Astrocyte of the spinal cord (primary cell): ENCODE data around the gene RBFOX2.

ENCODE experiments used
- DNase-seq: peaks from one replicate; pipeline ENCODE4 v3.0.0; 2011; ENCODE audit warnings: low read depth, low spot score
- H3K4me3 ChIP-seq: 2 replicates; pipeline ENCODE4 v1.5.1; 2011; ENCODE audit warnings: low read depth, mild to moderate bottlenecking, low read length, moderate library complexity
- in situ Hi-C: cut with HindIII; loops from 2 replicates; pipeline ENCODE4 v1.10.0; 2017; ENCODE audit warnings: low sequenced_read_pairs
- TF ChIP-seq, protein P1 (sequence below): IDR thresholded peaks from 2 replicates; pipeline ENCODE4 v1.5.1; 2012; ENCODE audit warnings: low read depth, mild to moderate bottlenecking, low read length, inconsistent platforms

Gene RBFOX2

DNA sequence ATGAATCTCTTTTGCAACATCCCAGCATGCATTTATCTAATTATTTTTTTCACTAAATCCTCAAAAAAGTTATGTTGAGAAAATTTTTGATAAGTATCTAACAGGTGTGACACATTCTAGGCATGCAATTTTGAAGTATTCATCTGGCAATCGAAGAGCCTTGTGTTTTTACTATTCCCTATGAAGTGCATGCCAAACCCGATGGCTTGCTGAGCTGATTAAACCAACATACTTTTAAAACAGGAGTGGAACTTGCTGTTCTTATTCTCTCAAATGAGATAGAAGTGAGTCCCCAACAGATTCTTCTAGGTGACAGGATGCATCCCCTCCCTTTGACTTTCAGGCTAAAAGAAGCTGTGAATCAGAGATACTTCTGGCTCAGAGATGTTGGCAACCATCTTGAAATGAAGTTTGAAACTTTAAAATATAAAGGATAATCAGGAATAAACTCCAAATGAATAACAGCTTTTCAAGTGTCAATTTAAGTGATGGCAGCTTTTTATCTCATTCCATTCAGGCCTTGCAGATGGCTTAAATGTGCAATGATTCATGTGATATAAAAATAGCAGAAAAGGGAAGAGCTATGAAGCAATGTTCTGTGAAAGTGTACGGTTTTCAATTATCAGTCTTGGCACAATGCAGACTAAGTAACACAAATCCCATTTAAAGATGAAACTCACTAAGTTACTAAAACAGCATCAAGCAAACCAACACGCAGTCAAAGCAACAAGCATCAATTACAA, 243.3 kb downstream of the RBFOX2 start:
- H3K4me3 ChIP-seq: no peak overlapping the region
- TF ChIP-seq, protein P1, sequence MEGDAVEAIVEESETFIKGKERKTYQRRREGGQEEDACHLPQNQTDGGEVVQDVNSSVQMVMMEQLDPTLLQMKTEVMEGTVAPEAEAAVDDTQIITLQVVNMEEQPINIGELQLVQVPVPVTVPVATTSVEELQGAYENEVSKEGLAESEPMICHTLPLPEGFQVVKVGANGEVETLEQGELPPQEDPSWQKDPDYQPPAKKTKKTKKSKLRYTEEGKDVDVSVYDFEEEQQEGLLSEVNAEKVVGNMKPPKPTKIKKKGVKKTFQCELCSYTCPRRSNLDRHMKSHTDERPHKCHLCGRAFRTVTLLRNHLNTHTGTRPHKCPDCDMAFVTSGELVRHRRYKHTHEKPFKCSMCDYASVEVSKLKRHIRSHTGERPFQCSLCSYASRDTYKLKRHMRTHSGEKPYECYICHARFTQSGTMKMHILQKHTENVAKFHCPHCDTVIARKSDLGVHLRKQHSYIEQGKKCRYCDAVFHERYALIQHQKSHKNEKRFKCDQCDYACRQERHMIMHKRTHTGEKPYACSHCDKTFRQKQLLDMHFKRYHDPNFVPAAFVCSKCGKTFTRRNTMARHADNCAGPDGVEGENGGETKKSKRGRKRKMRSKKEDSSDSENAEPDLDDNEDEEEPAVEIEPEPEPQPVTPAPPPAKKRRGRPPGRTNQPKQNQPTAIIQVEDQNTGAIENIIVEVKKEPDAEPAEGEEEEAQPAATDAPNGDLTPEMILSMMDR: no peak
- DNase-seq: peak; percentile 30
- in situ Hi-C loops: no loop called here

DNA sequence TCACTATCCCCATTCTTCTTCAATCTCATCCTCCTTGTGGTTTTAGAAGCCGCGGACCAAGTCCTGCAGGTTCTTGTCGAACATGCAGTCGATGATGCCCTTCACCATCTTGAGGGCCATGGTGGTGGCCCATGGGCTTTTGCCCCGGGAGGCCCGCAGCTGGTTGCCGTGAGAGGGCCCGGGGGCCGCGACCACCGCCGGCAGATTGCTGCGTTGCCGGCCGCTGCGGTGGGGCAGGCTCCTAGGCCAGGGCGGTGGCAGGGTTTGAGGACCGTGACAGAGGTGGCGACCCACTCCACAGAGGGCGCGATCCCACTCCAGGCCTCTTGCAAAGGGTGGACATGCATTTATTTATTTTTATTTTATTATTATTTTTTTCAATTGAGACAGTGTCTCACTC, 244.0 kb downstream of the RBFOX2 start:
- in situ Hi-C loops: no loop called here
- TF ChIP-seq, protein P1: no peak
- no peak overlapping the region for H3K4me3 ChIP-seq
- no peak for DNase-seq

DNA sequence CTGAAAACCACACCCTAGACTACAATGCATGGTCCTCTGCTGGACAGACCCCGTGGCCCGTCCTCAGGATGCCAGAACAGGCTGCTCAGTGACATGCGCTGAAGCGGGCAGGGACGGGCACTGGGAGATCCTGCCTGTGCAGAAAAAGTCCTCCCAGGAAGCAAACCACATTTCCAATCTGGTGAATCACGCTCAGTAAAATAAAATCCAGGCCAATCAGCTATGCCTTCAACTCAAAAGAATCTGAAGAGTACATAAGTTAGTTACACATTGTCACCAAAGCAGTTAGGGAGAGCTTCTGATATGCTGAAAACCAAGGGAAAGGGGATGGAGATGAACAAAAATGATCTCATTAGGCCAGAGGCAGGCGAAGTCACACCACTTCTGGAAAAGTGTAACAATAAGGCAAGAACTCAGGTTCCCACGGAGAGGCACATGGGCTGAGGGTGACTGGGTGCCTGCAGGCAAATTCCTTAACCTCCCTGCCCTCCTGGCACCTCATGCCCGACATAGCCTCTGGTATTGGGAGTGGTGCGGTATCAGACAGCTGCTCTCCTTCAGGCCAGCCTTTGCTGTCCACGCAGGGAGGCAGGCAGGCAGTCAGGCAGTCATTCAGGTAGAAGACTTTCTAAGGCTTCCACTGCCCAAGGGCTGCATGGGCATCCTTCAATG, 244.5 kb downstream of the RBFOX2 start:
- peak; percentile 67 for DNase-seq
- in situ Hi-C loops: no loop called here
- H3K4me3 ChIP-seq: no peak overlapping the region
- TF ChIP-seq, protein P1: no peak

DNA sequence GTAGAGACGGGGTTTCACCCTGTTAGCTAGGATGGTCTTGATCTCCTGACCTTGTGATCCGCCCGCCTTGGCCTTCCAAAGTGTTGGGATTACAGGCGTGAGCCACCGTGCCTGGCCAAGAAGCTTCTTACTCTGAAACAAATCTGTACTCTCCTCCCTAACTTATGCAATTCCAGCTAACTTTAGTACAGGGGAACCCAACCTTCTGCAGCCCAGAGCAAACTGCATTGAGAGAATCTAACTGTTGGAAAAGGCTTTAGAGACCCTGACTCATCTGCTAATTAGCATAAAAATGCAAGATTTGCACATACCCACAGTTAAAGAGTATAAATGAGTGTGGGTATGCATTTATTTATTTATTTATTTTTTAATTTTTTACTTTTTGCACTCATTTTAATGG, 246.1 kb downstream of the RBFOX2 start:
- peak; percentile 24 for DNase-seq
- H3K4me3 ChIP-seq: no peak overlapping the region
- in situ Hi-C loops: no loop called here
- TF ChIP-seq, protein P1: no peak

DNA sequence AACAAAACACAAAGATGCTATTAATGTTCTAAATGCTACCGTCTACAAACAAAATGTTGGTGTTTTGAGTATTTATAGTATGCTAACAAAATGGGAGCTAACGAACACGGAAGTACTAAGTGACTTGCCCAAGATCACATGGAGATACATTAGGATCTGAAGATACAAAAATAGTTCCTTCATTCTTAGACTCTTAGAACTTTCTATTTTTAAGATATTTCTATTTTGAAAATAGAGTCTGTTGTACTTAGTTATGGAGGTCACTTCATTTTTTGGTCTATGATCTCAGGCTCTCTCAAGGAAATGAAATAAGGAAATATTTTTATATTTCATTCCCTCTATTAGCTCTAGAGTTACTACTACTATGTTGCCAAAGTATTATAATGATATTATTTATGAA, 246.7 kb downstream of the RBFOX2 start:
- in situ Hi-C loops: no loop called here
- no peak for DNase-seq
- TF ChIP-seq, protein P1: no peak

DNA sequence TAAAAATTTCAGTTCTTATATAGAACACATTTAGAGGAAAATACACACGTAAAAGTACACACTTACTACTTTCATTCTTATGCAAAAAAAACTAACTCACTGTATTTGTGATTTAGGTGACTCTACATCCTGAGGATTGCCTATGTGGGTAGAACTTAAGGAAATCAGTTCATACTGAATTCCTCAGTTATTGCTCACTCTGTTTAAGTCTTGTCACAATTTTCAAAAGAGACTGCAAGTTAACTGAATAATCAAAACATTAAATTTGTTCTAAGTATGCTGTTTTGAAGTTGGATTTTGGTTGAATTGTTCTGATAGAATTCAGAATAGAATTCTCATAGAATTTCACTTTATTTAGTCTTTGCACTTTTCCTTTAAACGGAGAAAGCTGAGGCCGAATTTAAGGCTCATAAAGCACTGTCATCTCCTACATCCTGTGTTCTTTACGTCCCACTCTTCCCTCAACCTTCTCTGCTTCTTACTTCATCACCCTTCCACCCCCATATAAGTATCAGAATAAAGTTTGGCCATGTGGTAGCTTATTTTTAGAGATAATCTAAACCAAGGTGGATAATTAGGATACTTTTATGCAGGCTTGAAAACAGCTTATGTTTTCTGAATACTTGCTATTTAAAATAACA, 251.2 kb downstream of the RBFOX2 start:
- TF ChIP-seq, protein P1: no peak
- H3K4me3 ChIP-seq: no peak overlapping the region
- DNase-seq: peak; percentile 81
- in situ Hi-C loops: no loop called here

More for the DNA sequence above, 246.7 kb downstream of the RBFOX2 start:
- H3K4me3 ChIP-seq: no peak overlapping the region
